H1 (cell line): ENCODE data around the gene ZNF615. TPM values are rescaled to one million over a fixed set of nuclear protein-coding genes. Genes with fewer than 3 reads are reported as not detected.

Source experiments
- CTCF ChIA-PET: fragments of 300-600 bp; sonication (Branson Sonifier 250); formaldehyde crosslinking; loops from one replicate; lab custom pipeline; 2021; ENCODE audit not compliant: partially characterized antibody; lab: Charles Lee
- POLR2A ChIA-PET: fragments of 300-600 bp; sonication (Branson Sonifier 250); formaldehyde crosslinking; loops from one replicate; lab custom pipeline; 2021; ENCODE audit warnings: inconsistent platforms; ENCODE audit not compliant: partially characterized antibody; lab: Charles Lee
- DNase-seq, 2 experiments: peaks; one replicate each; pipeline versions ENCODE4 v3.0.0 to v3.0.0-alpha.2; 2010 to 2022; ENCODE audit warnings: low spot score in 2 of 2, low read depth in 1 of 2, mixed read lengths in 1 of 2
- FAIRE-seq: peaks from 2 replicates; lab custom pipeline; 2011; peaks lifted over from hg19 to GRCh38; lab: Jason Lieb, UNC
- H2AFZ ChIP-seq: 2 replicates; pipeline ENCODE4 v1.8.1; 2012; ENCODE audit warnings: low read length, inconsistent platforms
- H2AK5ac ChIP-seq: 2 replicates; pipeline ENCODE4 v1.6.1; 2013; ENCODE audit warnings: low read depth, low read length
- H2BK120ac ChIP-seq: replicated peaks from 2 replicates; pipeline ENCODE3; 2013; ENCODE audit warnings: low read depth, low read length, inconsistent platforms
- H2BK12ac ChIP-seq: 2 replicates; pipeline ENCODE4 v1.6.1; 2013; ENCODE audit warnings: low read depth, low read length
- H2BK15ac ChIP-seq: 2 replicates; pipeline ENCODE4 v1.6.1; 2013; ENCODE audit warnings: low read length
- H2BK20ac ChIP-seq: 2 replicates; pipeline ENCODE4 v1.6.1; 2013; ENCODE audit warnings: low read length
- H2BK5ac ChIP-seq: 2 replicates; pipeline ENCODE4 v1.6.1; 2013; ENCODE audit warnings: low read depth, low read length
- H3K14ac ChIP-seq: 2 replicates; pipeline ENCODE4 v1.6.1; 2013; ENCODE audit warnings: inconsistent platforms; ENCODE audit not compliant: insufficient read length
- H3K18ac ChIP-seq: 2 replicates; pipeline ENCODE4 v1.6.1; 2013; ENCODE audit warnings: low read length; ENCODE audit errors: extremely low read depth
- H3K23ac ChIP-seq: 2 replicates; pipeline ENCODE4 v1.6.1; 2013; ENCODE audit warnings: inconsistent platforms; ENCODE audit not compliant: insufficient read length
- H3K23me2 ChIP-seq: 2 replicates; pipeline ENCODE4 v1.6.1; 2013; ENCODE audit warnings: low read depth, low read length
- H3K27ac ChIP-seq: 2 replicates; pipeline ENCODE4 v1.6.1; 2011; ENCODE audit warnings: low read depth, low read length, inconsistent platforms
- H3K27me3 ChIP-seq, 4 experiments: replicated peaks in 1 of 4; 1 replicate in 1 of 4; 2 replicates in 3 of 4; pipeline versions ENCODE4 v1.6.1 to v1.8.1; 2011 to 2013; ENCODE audit warnings: low read length in 3 of 4, mild to moderate bottlenecking in 3 of 4, inconsistent platforms in 2 of 4, mixed read lengths in 2 of 4, moderate library complexity in 1 of 4; ENCODE audit not compliant: control insufficient read depth in 3 of 4, insufficient read depth in 3 of 4; ENCODE audit errors: extremely low read depth in 1 of 4
- H3K36me3 ChIP-seq, 4 experiments: 2 replicates each; pipeline versions ENCODE4 v1.6.1 to v1.8.1; 2011 to 2013; ENCODE audit warnings: mild to moderate bottlenecking in 4 of 4, low read length in 3 of 4, moderate library complexity in 2 of 4, control low read depth in 1 of 4, inconsistent platforms in 1 of 4; ENCODE audit not compliant: insufficient read depth in 4 of 4, control insufficient read depth in 2 of 4
- H3K4ac ChIP-seq: replicated peaks from 2 replicates; pipeline ENCODE3; 2013; ENCODE audit warnings: low read length, low read depth, mixed read lengths, inconsistent platforms; ENCODE audit not compliant: insufficient read length
- H3K4me1 ChIP-seq, 4 experiments: replicated peaks in 1 of 4; 1 replicate in 1 of 4; 2 replicates in 3 of 4; pipeline versions ENCODE4 v1.6.1 to v1.8.1; 2011 to 2013; ENCODE audit warnings: low read length in 3 of 4, inconsistent platforms in 2 of 4, mixed read lengths in 1 of 4; ENCODE audit not compliant: insufficient read depth in 4 of 4, control insufficient read depth in 3 of 4
- H3K4me2 ChIP-seq, 2 experiments: 2 replicates each; pipeline versions ENCODE4 v1.6.1 to v1.8.1; 2011 to 2013; ENCODE audit warnings: low read depth in 2 of 2, low read length in 2 of 2, control low read depth in 1 of 2, inconsistent platforms in 1 of 2, mild to moderate bottlenecking in 1 of 2; ENCODE audit not compliant: insufficient read depth in 1 of 2
- H3K4me3 ChIP-seq, 4 experiments: fragments of 200-600, 300-600 bp in 1 of 4; sonication (generic), shearing (Covaris generic), sonication (Bioruptor Twin) in 1 of 4; 2 replicates each; pipeline versions ENCODE4 v1.5.1 to v1.8.1; 2011 to 2016; ENCODE audit warnings: low read length in 4 of 4, low read depth in 3 of 4, control low read depth in 2 of 4, inconsistent platforms in 2 of 4, mild to moderate bottlenecking in 2 of 4, mixed read lengths in 1 of 4, moderate library complexity in 1 of 4; ENCODE audit not compliant: insufficient read depth in 2 of 4; ENCODE audit errors: extremely low read depth in 1 of 4
- H3K56ac ChIP-seq: replicated peaks from 2 replicates; pipeline ENCODE3; 2013; ENCODE audit warnings: low read depth, mild to moderate bottlenecking, mixed read lengths, low read length, inconsistent platforms; ENCODE audit not compliant: insufficient read length
- H3K79me1 ChIP-seq: 2 replicates; pipeline ENCODE4 v1.6.1; 2013; ENCODE audit warnings: low read depth, low read length, control low read depth
- H3K79me2 ChIP-seq, 2 experiments: 2 replicates each; pipeline versions ENCODE4 v1.6.1 to v1.8.1; 2012 to 2013; ENCODE audit warnings: low read length in 2 of 2, mild to moderate bottlenecking in 2 of 2, inconsistent platforms in 1 of 2; ENCODE audit not compliant: insufficient read depth in 2 of 2, control insufficient read depth in 1 of 2
- H3K9ac ChIP-seq, 4 experiments: replicated peaks in 1 of 4; 1 replicate in 1 of 4; 2 replicates in 3 of 4; pipeline versions ENCODE4 v1.6.1 to v1.8.1; 2011 to 2013; ENCODE audit warnings: low read depth in 3 of 4, low read length in 3 of 4, control low read depth in 2 of 4, mild to moderate bottlenecking in 2 of 4, moderate library complexity in 2 of 4, inconsistent platforms in 1 of 4; ENCODE audit errors: extremely low read depth in 1 of 4
- H3K9me3 ChIP-seq, 2 experiments: 2 replicates each; pipeline versions ENCODE4 v1.6.1 to v1.8.1; 2012 to 2013; ENCODE audit warnings: mild to moderate bottlenecking in 2 of 2, moderate library complexity in 2 of 2, control low read depth in 1 of 2, inconsistent platforms in 1 of 2, low read depth in 1 of 2, low read length in 1 of 2, mixed read lengths in 1 of 2; ENCODE audit not compliant: insufficient read depth in 2 of 2
- H4K20me1 ChIP-seq, 2 experiments: replicated peaks in 1 of 2; 2 replicates each; pipeline versions ENCODE3 to v1.8.1; 2011 to 2013; ENCODE audit warnings: inconsistent platforms in 2 of 2, low read length in 2 of 2, mild to moderate bottlenecking in 1 of 2; ENCODE audit not compliant: insufficient read depth in 2 of 2, control insufficient read depth in 1 of 2
- H4K5ac ChIP-seq: 2 replicates; pipeline ENCODE4 v1.6.1; 2013; ENCODE audit warnings: low read length, low read depth, mixed read lengths, inconsistent platforms; ENCODE audit not compliant: insufficient read length
- H4K8ac ChIP-seq: 2 replicates; pipeline ENCODE4 v1.8.0; 2013; ENCODE audit warnings: mild to moderate bottlenecking, moderate library complexity, low read length, inconsistent platforms; ENCODE audit not compliant: insufficient read depth; ENCODE audit errors: extremely low read depth
- H4K91ac ChIP-seq: replicated peaks from 2 replicates; pipeline ENCODE3; 2013; ENCODE audit warnings: low read length, mixed read lengths, inconsistent platforms; ENCODE audit not compliant: insufficient read length
- WGBS, 2 experiments: shearing (Covaris generic) in 1 of 2; methylation state at CpG; one replicate each; pipeline versions ENCODE4 v1.1.6 to v1.1.7; 2013 to 2015; ENCODE audit warnings: low lambda C conversion rate in 2 of 2, mixed read lengths in 2 of 2, inconsistent platforms in 1 of 2, low coverage in 1 of 2, missing lambda C conversion rate in 1 of 2; ENCODE audit not compliant: insufficient replicate concordance in 2 of 2, insufficient coverage in 1 of 2, insufficient read length in 1 of 2; ENCODE audit errors: extremely low coverage in 1 of 2, missing lambda C conversion rate in 1 of 2; 5-methylcytosine and 5-hydroxymethylcytosine counted together
- polyA plus RNA-seq, 7 experiments: library from polyadenylated mRNA; depleted of rRNA in 3 of 7; stranded (reverse) in 5 of 7; unstranded in 2 of 7; fragments of >200 nt in 5 of 7; fragments of 200-250 nt in 2 of 7; gene quantifications; 1 replicate in 5 of 7; 2 replicates in 1 of 7; 4 replicates in 1 of 7; pipeline versions ENCODE4 v1.2.1 to v1.2.3, GENCODE V29; 2011 to 2013; ENCODE audit warnings: missing spikeins in 2 of 7, mixed read lengths in 2 of 7
- total RNA-seq: library from RNA; stranded (reverse); fragmentation: NEBNext Ultra II Directional; extraction: Animal tissue kit (Norgen Biotek cat#: 25700); gene quantifications from 2 replicates; pipeline ENCODE4 v1.2.1, GENCODE V29; 2021
- TF ChIP-seq, protein P1 (sequence below): IDR thresholded peaks from 2 replicates; pipeline ENCODE4 v1.6.1; 2011; ENCODE audit warnings: low read depth, mild to moderate bottlenecking, low read length; ENCODE audit not compliant: insufficient read depth

Gene ZNF615
- total and polyA plus RNA-seq, 2 of the 8 experiments (the other 6 are each of a cell fraction or from before 2014, with no cell fraction given), result 2.8 to 7.5 TPM

DNA sequence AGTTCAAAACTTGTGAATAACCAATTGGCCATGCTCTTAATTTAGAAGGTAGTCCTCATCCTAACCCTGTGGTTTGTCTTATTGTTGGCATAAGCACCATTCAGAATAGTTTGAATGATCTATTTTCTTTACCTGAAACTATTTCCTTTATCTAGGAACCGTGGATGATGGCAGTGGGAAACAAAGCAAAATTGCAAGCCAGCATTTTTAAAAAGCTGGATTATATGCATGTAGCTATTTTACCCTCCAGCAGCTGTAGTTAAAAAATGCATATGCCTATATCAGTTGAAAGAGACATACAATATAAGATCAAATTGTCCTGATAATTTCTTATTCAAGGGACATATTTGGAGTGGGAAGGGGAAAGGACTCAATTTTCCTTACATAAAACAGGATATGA is 61.4 kb downstream of the ZNF615 start:
- Histone ChIP-seq H2AFZ (no peak overlapping the region), H3K4me3 (no peak overlapping the region), H3K79me1 (0 out of 2 replicates have a peak, but pooled peaks cover 2% of the 10 kb centered on the region), H2AK5ac (no peak overlapping the region), H3K9me3 (peaks cover 85 to 92% of the 10 kb centered on the region in 2 experiments), H4K8ac (no peak overlapping the region), H4K20me1 (no peaks in the 10 kb centered on the region), H2BK5ac (no peak overlapping the region), H2BK20ac (no peak overlapping the region), H3K4me1 (no peaks in the 10 kb centered on the region), H4K91ac (no peak overlapping the region), H3K9ac (no peak overlapping the region), H3K23me2 (no peaks in the 10 kb centered on the region), H4K5ac (no peak overlapping the region), H3K56ac (no peak overlapping the region), H3K14ac (no peak overlapping the region), H2BK12ac (no peak overlapping the region), H3K4me2 (no peak overlapping the region), H3K36me3 (peaks cover 27 to 53% (median 46%) of the 10 kb centered on the region in 4 experiments), H2BK120ac (no peak overlapping the region), H3K27me3 (no peaks in the 10 kb centered on the region), H3K27ac (no peak overlapping the region), H2BK15ac (no peak overlapping the region), H3K4ac (no peak overlapping the region), H3K79me2 (no peaks in the 10 kb centered on the region), H3K18ac (no peak overlapping the region), H3K23ac (no peak overlapping the region)
- POLR2A ChIA-PET, result interaction anchor here (0.9 to 1.5 kb wide), 4 partner anchors 12 to 81 kb away, joined by 3 read pairs; no protein-coding TSS in a partner anchor
- CTCF ChIA-PET, result no interaction called here
- FAIRE-seq (no peak), DNase-seq (no peak)
- 92% methylated on average over 1 of the region's 1 CpG; no CpG with 5 or more reads in 1 of the 2 experiments for WGBS, 2 experiments
- TF ChIP-seq, protein P1, sequence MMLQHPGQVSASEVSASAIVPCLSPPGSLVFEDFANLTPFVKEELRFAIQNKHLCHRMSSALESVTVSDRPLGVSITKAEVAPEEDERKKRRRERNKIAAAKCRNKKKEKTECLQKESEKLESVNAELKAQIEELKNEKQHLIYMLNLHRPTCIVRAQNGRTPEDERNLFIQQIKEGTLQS, result no peak
